M059J (cell line): ENCODE data around the gene MOB3B. TPM values are rescaled to one million over a fixed set of nuclear protein-coding genes. Genes with fewer than 3 reads are reported as not detected.

Experiments used
- DNase-seq: peaks from one replicate; pipeline ENCODE4 v3.0.0-alpha.2; 2012; ENCODE audit warnings: low read depth
- total RNA-seq: library from RNA; depleted of rRNA; stranded (reverse); fragments of >200 nt; shearing (Covaris generic); gene quantifications from 2 replicates; pipeline ENCODE4 v1.2.3, GENCODE V29; 2014

MOB3B gene
- total RNA-seq, 1 experiment from 2014 or later: 0.15 TPM

GRCh38 chr9:27392451-27392850 lies 137.2 kb downstream of the MOB3B start:
- no peak for DNase-seq

DNA sequence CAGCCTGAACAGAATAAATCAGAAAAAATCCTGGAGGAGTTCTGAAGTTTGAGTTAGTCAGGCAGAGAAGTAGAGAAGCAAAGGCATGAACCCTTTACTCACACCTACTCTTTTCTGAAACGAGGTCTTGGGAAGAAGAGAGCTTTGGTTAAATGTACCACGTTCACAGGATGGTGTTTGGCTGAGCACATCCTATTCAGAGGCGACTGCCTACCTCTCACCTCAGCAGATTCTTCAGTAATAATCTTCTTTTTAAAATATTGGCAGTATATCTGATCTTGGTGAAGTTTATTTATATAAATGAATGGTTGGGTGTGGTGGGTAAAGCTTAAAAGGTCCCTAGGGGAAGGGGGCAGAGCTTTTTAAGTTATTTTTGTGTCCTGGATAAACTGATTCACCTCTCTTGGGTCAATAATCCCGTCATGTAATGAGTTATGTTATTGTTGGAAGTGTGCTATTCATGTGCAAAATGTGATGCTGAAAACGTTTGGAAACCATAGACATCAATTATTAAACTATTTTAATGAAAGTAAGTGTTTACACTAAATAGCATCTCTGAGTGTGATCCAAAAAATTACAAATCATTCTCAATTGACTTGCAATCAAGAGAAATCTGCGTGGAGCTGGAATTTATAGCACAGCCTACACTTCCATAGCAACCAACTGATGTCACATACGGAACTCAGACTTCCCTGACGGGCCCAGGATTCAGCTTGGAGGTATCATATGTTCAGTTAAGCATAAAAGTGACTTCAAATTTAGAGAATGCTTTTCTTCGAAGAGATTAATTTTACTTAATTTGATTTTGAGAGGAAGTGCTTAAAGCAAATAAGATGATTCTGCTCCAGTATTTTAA lies 138.3 kb downstream of the MOB3B start:
- no peak for DNase-seq

- no peak for DNase-seq
Observed at GRCh38 chr9:27388150-27388549, 141.5 kb downstream of the MOB3B start.

DNA sequence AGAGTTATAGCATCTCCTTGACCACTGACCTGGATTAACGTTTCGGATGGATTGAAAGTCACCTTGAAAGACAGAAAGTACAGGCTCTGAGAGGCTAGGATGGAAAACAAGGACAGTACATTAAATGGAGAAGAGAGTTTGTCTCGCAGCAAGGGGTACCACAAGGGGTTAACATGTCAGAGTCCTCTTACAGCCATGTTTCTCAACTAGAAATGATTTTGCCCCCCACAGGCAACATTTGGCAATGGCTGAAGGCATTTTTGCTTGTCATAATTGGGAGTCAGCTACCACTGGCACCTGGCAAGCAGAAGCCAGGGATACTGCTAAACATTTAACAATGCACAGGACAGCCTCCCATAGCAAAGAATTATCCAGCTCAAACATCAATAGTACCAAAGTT lies 141.9 kb downstream of the MOB3B start:
- DNase-seq: no peak

DNA sequence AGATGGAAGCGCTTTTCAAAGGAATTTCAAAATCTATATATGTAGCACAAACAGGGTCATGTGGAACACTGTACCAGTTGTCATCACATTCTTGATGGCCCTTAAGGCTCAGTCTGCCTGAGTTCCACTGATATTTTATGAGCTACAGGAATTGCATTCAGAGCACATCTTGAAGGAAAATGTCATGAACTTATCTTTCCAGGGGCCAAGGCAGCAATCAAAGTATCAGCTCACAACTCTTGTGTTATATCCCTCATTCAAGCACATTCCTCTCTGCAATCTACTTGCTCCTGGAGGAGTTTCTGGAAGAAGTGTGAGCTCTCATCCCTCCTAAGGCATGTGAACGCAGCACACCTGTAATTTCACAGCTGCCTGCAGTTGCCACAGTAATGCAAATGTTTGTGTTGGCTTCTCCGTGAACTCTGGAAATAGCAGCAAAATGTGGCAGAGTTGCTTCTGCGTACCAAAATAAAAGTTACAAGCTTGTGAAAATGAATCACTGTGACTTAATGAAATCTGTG lies 143.0 kb downstream of the MOB3B start:
- no peak for DNase-seq

DNA sequence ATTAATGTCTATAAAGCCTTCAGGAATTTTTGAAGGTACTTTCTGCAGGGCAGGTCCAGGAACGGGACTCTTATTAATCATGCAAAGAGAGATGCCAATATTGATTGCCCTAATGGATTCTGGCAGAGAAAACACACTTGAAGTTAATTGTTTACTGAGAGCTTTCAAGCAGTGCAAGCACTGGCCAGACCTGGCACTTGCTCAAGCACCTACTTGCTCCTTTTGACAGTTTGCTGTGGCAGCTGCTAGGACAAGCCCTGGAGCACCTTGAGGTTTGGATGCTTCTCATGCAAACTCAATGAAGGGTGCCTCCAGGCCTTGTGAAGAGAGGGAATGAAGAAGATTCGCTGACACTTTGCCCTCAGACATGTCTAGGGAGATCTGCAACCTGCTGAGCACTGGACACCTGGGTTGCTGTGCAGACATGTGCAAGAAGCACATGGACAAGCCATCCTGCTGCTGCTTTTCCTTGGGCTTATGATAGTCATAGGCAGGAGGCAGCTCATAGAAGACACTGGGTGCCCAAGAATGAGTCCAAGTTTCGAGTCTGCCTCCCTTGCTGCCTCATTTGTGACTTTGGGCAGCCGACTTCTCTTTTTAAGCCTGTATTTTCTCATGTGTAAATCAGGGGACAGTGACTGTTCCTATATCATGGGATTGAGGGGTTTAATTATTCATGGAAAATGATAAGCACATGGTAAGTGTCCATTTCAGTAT lies 143.8 kb downstream of the MOB3B start:
- DNase-seq: no peak

GRCh38 chr9:27384262-27385014 lies 145.2 kb downstream of the MOB3B start:
- DNase-seq: no peak

DNA sequence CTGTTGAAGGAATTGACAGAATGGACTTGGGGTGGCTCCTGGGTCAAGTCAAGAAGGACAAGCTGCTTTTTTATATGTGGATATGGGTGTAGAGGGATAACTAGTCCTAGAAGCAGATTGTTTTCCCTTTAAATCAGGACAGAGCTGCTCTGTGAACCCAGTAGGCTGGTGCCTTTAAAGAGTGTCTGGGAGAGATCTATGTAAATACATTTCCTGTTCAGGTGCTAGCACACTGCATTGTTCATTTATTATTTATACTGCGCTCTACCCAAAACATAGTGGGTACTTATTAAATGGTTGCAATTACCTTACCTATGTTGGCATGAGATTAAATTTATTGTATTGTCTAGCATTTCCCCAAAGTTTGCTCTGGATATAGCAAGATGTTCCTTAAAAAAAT lies 146.1 kb downstream of the MOB3B start:
- no peak for DNase-seq

GRCh38 chr9:27382975-27383374 lies 146.6 kb downstream of the MOB3B start:
- DNase-seq: no peak

DNA sequence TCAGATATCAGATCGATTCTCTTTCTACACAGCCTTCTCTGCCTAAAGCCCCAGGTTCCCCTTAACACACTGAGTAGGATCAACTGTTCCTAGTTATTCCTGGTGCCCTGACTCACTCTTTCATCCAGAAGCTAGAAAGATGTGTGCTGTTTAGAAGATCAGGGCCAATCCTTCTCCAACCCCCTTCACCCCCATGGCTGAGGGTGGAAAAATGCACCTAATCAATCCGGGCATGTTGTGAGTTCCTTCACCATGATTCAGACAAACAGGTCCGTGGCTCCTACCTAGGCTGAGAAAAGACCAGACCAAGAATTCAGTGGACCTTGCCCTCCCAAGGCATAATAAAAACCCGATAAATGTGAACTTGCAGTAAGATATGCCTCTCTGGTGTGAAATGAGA lies 147.3 kb downstream of the MOB3B start:
- no peak for DNase-seq

DNA sequence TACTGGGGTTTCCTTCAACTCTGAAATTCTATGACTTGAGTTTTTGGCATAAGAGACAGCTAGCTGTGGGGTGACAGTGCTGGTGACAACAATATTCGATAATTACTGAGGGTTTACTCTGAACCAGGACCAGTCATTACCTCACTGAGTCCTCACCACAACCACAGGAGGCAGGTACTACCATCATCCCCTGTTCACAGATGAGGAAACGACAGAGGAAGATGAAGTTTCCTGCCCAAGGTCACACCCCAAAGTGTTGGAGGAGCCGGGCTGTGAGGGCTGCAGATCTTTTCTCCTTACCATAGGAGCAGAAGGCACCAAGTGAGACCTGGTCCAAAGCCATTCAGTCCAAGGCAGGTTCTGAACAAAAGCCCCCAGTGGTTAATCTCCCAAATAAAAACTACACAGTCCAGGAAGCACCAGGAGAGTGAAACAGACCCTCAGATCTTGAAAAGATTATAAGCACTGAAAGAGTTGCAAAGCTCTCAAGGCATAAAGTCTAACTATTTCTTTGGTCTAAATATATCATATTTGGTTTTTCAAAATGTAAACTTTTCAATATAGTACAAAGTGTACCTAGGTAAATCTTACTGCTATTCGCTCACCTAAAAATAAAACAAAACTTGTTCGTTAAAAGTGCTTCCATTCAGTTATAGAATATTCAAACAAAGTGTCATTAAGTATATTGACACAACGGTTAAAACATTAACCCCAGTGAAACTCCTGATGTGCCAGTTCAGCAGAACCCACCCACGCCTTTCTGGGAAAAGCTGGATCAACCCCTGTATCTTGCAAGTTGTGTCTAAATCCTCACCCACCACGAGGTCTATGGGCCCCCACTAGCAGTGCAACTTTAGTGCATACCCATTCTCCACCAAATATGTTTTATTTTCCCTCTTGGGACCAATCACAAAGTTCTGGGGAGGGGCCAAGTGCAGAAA lies 150.0 kb downstream of the MOB3B start:
- no peak for DNase-seq

DNA sequence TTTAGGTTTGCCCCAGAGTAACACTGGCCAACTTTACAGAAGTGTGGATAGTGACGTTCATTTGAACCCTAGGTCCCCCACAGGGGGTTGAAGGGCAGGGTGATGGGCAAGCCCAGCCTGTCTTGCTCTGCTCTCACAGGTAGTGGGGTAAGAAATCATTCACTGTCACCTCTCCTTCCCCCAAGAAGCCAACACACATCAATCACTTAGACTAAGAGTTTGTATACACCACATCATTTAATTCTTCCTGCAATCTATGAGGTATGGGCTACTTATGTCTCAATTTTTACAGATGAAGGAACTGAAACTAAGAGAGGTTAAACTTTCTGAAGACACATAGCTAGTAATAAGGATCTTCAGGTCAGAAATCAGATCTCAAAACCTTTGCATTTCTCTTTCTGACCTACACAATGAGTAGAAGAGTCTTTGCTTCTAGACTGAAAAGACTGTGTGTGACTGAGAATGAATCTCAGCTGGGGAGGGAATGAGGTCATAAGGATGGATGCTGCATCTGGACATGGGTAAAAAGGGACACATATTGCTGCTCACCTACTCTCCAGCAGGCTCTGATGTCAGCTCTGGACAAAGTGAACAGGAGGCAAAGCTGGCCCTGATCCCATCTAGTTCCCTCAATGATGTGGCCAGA lies 151.7 kb downstream of the MOB3B start:
- DNase-seq: no peak

DNA sequence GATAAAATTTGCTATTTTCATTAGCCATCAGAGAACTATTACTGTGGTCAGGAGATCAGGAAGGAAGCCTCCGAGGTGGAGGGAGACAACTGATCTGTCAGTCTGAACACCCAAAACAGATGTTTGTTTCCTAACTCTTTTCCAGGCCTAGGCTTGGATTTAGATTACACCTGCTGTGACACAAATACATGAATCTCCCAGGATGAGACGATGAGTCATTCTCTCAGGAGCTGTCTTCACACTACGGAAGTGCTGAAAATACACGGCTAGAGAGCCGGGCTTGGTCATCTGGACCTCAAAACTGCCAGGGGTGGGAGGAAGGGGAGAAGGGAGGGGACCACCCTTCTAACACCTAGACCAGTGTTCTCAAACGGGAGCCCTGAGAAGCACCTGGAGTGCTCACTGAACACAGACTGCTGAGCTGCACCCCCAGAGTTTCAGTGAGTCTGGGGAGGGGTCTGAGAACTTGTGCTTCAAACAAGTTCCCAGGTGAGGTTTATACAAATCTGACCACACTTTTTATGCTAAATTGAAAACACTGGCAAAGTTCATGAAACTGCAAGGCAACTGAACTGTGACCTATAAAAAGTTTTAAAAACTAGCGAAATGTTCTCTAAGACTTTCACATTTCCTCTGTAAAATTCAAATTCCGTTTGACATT lies 152.3 kb downstream of the MOB3B start:
- peak; percentile 16 for DNase-seq

DNA sequence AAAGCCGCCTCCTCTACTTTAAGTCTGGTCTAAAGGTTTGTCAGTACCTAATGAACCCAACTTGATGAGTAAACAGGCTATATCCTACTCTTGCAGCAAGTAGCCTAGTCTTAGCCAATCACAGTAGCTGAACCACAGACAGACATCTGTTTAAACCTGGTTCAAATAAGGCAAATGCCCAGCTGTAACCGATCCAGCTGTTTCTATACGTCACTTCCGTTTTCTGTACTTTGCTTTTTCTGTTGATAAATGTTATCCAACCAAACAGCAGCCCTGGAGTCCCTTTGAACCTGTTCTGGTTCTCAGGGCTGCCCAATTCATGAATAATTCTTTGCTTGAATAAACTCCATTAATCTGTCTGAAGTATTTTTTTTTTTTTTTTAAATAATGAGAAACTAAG lies 155.8 kb downstream of the MOB3B start:
- no peak for DNase-seq

DNA sequence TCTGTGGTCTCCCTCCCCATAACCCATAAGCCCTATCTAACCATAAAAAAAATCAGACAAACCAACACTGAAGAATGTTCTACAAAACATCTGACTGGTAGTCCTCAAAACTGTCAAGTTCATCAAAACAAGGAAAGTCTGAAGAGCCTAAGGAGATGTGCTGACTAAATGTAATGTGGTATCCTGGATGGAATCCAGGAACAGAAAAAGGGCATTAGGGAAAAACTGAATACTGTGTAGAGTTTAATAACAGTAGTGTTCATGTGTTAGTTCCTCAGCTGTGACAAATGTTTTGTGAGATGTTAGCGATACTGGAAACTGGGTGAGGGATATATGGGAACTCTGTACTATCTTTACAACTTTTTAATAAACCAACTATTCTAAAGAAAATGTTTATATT lies 157.0 kb downstream of the MOB3B start:
- no peak for DNase-seq

DNA sequence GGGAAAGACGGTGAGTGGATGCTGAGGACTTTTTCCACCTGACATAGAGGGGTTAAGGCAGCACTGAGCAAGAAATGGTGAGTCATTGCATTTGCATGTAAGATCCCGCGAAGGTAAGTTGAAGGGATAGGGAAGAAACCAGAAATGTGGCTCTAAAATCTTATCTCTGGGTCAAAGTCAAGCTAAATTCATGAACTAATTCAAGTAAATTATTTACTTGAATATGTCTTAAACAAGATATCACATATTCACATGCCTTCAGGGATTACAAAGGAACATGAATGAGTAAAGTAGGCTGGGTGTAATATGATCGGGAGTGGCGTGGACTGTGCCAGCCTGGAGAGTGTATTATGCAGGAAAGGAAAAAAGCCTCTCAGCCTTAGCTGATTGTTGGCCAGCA lies 158.2 kb downstream of the MOB3B start:
- peak; percentile 37 for DNase-seq

DNA sequence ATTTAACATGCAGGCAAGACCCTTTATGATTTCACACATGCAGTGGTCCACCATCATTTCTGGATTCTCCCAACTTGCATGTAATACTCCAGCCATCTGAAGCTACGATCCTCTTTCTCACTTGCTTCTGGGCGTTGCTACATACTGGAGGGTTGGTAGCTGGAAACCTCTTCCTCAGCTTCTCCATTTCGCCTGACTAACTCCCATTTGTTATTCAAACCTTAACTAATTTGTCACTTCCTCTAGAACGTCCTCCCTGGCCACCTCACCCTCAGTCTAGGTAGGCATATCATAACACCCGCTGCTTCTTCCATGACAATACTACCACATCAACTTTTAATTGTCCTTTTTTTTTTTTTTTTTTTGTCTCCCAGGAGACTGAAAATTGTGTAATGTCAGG lies 160.0 kb downstream of the MOB3B start:
- DNase-seq: peak; percentile 21

GRCh38 chr9:27368316-27368985 lies 161.2 kb downstream of the MOB3B start:
- no peak for DNase-seq

- DNase-seq: no peak
Observed at GRCh38 chr9:27367921-27368315, 161.7 kb downstream of the MOB3B start.
